Skin of body (tissue), 3 donors: ENCODE results near the gene SMCO4. TPM values are rescaled to one million over a fixed set of nuclear protein-coding genes. Genes with fewer than 3 reads are reported as not detected.
"Not testable (repeated sequence)": the region's sequence is repeated elsewhere in the genome, so short reads cannot be mapped to it uniquely, and the experiment has no call there.

ENCODE experiments used
- DNase-seq: peaks from one replicate; lab custom pipeline; 2025; lab: John Stamatoyannopoulos, UW
- small RNA-seq: library from RNA; depleted of rRNA; stranded (forward); fragments of <200 nt; gene quantifications from one replicate; pipeline ENCODE3, GENCODE V24; 2014; ENCODE audit warnings: low replicate concordance
- total RNA-seq: library from RNA; depleted of rRNA; stranded (reverse); fragments of >200 nt; gene quantifications from one replicate; pipeline ENCODE4 v1.2.3, GENCODE V29; 2014

The SMCO4 gene
- total RNA-seq, 1 donor from 2014 or later = 13.4 TPM

DNA sequence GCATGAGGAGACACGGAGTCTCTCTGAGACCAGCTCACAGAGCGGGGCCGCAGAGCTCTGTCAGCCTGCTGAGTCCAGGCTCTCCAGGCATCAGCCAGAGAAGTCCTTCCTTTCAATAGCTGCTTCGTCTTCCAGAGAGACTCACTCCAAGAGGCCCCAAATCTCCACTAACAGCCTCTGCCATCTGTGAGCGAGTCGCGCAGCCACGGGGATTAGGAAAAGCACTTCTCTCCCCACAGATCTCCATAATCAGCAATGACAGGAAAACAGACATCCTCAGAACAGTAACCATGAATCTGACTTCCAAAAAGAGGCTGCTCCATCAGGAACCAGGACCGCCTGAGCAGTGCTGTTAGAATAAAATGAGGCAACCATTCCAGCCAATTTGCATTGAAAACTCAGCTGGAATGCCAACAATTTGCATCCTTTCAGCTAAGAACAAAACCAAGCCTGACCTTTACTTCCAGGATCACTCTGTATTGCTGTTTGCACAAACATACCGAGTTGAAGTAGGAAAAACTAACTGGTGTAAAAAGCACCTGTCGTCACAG is 65.4 kb downstream of the SMCO4 start:
- no peak for DNase-seq

GRCh38 chr11:93476796-93477195 is 66.4 kb downstream of the SMCO4 start:
- no peak for DNase-seq

DNA sequence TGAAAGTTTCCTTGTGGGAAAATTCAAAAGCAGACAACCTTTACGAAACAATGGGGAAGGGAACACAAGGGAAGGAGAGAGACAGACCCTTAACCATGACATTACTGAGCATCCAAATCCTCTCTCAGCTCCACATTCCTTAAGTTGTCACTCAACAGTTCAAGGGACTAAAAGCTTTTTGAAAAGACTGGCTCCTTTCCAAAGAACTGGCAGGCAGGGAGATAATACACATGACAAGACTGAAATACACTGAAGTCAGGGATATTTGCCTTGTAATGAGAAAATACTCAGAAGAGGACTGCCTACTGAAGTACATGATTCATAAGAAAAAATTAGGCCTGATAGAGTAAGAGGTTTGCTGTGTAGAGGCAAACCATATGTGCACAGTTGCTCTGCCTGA is 69.1 kb downstream of the SMCO4 start:
- DNase-seq = no peak

GRCh38 chr11:93468290-93468689 is 74.9 kb downstream of the SMCO4 start:
- no peak for DNase-seq

DNA sequence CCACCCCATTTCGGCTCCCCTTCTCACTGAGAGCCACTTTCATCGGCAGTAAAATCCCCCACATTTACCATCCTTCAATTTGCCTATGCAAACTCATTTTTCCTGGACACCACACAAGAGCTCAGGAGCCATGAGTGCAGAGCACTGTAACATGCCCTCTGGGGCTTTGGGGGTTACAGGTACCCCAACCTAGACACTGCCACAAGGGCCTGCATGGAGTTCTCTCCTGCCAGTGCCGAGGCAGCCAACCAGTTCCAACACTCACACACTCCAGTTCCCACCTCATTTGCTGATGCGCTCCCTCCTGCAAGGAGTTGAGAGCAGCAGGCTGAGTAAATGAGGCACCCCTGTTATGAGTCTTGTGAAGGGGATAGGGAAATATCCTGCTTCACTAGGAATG is 76.1 kb downstream of the SMCO4 start:
- no peak for DNase-seq

DNA sequence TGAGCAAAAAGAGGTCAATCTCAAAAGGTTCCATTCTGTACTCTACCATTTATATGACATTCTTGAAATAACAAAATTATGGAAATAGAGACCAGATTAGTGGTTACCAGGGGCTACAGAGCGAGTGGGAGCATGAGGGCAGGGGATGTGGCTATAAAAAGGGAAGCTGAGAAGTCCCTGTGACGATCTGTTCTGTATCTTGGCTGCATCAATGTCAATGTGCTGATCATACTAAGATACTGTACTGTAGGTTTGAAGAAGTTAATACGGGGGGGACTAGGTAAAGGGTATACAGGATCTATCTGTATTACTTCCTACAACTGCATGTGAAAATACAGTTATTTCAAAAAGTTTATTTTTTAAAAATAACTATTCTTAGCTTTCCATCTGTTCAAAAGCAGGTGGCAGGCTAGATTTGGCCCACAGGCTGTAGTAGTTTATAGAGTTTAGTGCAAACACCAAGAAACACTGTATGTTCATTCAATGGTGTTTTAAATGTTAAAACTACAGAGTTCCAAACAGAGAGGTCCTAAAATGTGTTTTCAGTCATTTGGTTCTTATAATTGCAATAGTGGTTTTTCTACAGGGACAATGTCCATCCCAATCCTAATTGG is 78.2 kb downstream of the SMCO4 start:
- no peak for DNase-seq

GRCh38 chr11:93463666-93464065 is 79.5 kb downstream of the SMCO4 start:
- DNase-seq = not testable (repeated sequence)

- no peak for DNase-seq
Observed at GRCh38 chr11:93458286-93458685, 84.9 kb downstream of the SMCO4 start.

DNA sequence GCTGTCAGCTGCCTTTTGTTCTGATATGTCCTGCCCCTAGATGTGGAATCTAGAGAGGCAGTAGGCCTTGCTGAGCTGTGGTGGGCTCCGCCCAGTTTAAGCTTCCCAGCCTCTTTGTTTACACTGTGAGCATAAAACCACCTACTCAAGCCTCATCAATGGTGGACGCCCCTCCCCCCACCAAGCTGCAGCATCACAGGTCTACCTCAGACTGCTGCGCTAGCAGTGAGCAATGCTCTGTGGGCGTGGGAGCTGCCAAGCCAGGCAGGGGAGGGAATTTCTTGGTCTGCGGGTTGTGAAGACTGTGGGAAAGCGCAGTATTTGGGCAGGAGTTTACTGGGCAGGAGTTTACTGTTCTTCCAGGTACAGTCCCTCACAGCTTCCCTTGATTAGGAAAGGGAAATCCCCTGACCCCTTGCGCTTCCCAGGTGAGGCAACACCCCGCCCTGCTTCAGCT is 98.5 kb downstream of the SMCO4 start:
- no peak for DNase-seq

- DNase-seq = not testable (repeated sequence)
Observed at GRCh38 chr11:93443232-93443631, 100.0 kb downstream of the SMCO4 start.

GRCh38 chr11:93432247-93432646 is 110.9 kb downstream of the SMCO4 start:
- no peak for DNase-seq

Small RNAs within 50 kb of the gene (small RNA-seq; reads per million reads assigned to genes)
- not detected for gene RN7SL223P

Other genes with a start within 250 kb of the SMCO4 start
- 0.59 TPM for gene DEUP1, start 212.6 kb downstream of the SMCO4 start, total RNA-seq
- 19.6 TPM for gene CEP295, start 118.3 kb upstream of the SMCO4 start, total RNA-seq
- gene TAF1D, start 198.1 kb upstream of the SMCO4 start, total RNA-seq = 316 TPM
- gene C11orf54, start 198.3 kb upstream of the SMCO4 start, total RNA-seq = 26.4 TPM
- 32.4 TPM for gene MED17, start 240.9 kb upstream of the SMCO4 start, total RNA-seq